HEK293T (cell line): ENCODE results near the gene KCND2.

ENCODE experiments used
- ARNT ChIP-seq: fragments of 450-650 bp; IDR thresholded peaks from 2 replicates; pipeline ENCODE4 v1.6.1; 2017; ENCODE audit warnings: mild to moderate bottlenecking
- FOXK2 ChIP-seq: fragments of 450-650 bp; IDR thresholded peaks from 2 replicates; pipeline ENCODE4 v1.6.1; 2016; ENCODE audit warnings: mild to moderate bottlenecking
- FOXM1 ChIP-seq: fragments of 450-650 bp; IDR thresholded peaks from 2 replicates; pipeline ENCODE4 v1.6.1; 2017; ENCODE audit warnings: mild to moderate bottlenecking, borderline replicate concordance
- LEF1 ChIP-seq: fragments of 450-650 bp; IDR thresholded peaks from 2 replicates; pipeline ENCODE4 v1.6.1; 2017; ENCODE audit warnings: mild to moderate bottlenecking, borderline replicate concordance
- SP1 ChIP-seq: fragments of 450-650 bp; IDR thresholded peaks from 2 replicates; pipeline ENCODE4 v1.6.1; 2017
- TF ChIP-seq, protein P1 (sequence below): fragments of 450-650 bp; IDR thresholded peaks from 2 replicates; pipeline ENCODE4 v1.6.1; 2016

DNA sequence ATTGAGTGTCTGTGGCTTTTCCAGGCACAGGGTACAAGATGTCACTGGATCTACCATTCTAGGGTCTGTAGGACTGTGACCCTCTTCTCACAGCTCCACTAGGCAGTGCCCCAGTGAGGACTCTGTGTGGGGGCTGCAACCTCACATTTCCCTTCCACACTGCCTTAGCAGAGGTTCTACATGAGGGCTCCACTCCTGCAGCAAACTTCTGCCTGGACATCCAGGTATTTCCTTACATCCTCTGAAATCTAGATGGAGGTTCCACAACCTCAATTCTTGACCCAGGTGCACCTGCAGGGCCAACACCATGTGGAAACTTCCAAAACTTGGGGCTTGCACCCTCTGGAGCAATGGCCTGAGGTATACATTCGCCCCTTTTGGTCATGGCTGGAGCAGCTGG, 183.7 kb downstream of the KCND2 start:
- TF ChIP-seq LEF1 (no peak), SP1 (no peak), ARNT (no peak), FOXK2 (no peak), FOXM1 (no peak)
- TF ChIP-seq, protein P1, sequence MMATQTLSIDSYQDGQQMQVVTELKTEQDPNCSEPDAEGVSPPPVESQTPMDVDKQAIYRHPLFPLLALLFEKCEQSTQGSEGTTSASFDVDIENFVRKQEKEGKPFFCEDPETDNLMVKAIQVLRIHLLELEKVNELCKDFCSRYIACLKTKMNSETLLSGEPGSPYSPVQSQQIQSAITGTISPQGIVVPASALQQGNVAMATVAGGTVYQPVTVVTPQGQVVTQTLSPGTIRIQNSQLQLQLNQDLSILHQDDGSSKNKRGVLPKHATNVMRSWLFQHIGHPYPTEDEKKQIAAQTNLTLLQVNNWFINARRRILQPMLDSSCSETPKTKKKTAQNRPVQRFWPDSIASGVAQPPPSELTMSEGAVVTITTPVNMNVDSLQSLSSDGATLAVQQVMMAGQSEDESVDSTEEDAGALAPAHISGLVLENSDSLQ: no peak
